AG09319 (cell line): ENCODE data around the gene ANKRD33B.

Experiments
- DNase-seq: peaks from one replicate; pipeline ENCODE4 v3.0.0-alpha.2; 2010; ENCODE audit warnings: low read depth; ENCODE audit errors: extremely low read depth
- TF ChIP-seq, protein P1 (sequence below): IDR thresholded peaks from 2 replicates; pipeline ENCODE4 v1.5.1; 2011; ENCODE audit warnings: low read depth, mild to moderate bottlenecking, inconsistent platforms, low read length, moderate library complexity

The ANKRD33B gene

DNA sequence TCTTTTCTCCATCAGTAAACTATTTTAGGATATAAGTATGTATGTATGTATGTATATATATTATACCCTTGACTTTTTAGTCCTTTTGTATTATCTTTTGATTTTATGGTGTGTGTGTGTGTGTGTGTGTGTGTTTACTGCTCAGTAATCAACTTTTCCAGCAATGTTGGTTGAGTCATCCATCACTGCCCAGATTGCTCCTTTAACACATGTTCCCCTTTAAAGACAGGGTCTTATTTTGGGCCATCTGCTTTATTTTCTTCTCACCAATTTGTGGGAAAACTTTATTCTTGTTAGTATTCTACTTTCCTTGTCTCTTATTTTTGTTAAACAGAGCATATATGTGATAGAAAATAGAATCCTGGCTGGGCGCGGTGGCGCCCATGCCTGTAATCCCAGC lies 28.1 kb downstream of the ANKRD33B start:
- no peak for DNase-seq

GRCh38 chr5:10592601-10593000 lies 28.7 kb downstream of the ANKRD33B start:
- TF ChIP-seq, protein P1, sequence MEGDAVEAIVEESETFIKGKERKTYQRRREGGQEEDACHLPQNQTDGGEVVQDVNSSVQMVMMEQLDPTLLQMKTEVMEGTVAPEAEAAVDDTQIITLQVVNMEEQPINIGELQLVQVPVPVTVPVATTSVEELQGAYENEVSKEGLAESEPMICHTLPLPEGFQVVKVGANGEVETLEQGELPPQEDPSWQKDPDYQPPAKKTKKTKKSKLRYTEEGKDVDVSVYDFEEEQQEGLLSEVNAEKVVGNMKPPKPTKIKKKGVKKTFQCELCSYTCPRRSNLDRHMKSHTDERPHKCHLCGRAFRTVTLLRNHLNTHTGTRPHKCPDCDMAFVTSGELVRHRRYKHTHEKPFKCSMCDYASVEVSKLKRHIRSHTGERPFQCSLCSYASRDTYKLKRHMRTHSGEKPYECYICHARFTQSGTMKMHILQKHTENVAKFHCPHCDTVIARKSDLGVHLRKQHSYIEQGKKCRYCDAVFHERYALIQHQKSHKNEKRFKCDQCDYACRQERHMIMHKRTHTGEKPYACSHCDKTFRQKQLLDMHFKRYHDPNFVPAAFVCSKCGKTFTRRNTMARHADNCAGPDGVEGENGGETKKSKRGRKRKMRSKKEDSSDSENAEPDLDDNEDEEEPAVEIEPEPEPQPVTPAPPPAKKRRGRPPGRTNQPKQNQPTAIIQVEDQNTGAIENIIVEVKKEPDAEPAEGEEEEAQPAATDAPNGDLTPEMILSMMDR, result no peak
- no peak for DNase-seq

More for the DNA sequence above, 28.1 kb downstream of the ANKRD33B start:
- TF ChIP-seq, protein P1, result no peak

DNA sequence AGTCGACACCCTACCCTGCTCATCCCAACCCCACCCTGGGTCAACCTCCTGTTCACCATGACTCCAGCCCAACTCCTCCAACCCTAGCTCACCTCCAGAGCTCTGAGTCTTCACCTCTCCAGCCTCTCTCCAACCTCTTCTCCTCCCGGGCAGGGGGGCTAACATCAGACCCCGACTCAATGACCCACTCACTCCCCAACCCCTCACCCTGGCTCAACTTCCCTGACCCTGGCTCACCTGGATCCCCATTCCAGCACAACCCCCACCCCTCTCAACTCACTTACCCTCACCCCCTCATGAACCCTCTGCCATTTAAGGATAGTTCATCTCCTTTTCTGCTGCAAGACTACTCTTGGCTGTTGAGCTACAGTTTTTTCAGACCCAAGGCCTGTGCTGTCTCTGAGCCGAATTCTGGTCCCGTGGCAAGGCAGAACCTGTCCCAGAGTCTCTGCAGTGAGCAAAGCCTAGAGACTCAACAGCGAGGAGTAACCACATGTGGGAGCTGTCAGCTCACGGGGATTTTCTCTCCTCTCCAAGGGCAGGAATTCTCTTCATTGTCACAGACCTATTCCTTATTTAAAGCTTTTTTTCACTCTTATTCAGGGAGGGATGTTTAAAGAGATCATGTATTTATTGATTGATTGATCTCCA lies 29.8 kb downstream of the ANKRD33B start:
- DNase-seq, result no peak
- TF ChIP-seq, protein P1, result no peak

DNA sequence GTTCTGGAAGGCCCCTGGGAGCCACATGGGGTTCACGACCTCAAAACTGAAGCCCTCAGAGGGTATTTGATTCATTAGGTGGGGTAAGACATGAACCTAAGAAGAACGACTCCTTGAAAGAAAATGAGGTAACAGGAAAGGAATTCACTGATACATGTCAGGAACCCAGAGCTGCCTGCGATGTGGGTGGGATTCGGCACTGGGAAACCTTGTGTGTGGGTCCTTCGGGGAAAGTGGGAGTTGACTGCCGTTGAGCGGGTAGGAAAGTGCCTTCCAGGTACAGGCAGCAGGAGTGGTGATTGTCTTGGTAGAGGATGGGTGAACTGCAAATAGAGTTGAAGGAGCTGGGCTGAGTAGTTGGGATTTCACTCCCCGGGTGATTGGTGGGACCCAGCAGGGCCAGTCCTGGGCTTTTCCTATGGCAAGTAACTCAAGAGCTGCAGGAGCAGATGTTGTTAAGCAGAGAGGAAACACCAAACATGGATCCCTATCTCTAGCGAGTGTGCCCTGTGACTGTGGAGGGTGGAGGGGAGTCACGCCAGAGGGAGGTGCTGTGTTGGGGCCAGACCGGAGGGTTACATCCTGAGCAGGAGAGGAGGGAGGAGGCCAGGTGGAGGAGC lies 30.8 kb downstream of the ANKRD33B start:
- TF ChIP-seq, protein P1, result no peak
- DNase-seq, result no peak

- TF ChIP-seq, protein P1, result no peak
- no peak for DNase-seq
These were observed 31.4 kb downstream of the ANKRD33B start for GRCh38 chr5:10595293-10595671.

GRCh38 chr5:10595672-10596309 lies 31.9 kb downstream of the ANKRD33B start:
- TF ChIP-seq, protein P1, result no peak
- peak; percentile 69 for DNase-seq

- DNase-seq, result no peak
- TF ChIP-seq, protein P1, result no peak
These were observed 32.4 kb downstream of the ANKRD33B start for GRCh38 chr5:10596310-10596703.
